GM06990 (cell line): Measurements from ENCODE around the gene FAM83E.
"Not testable (repeated sequence)": the region's sequence is repeated elsewhere in the genome, so short reads cannot be mapped to it uniquely, and the experiment has no call there.

Experiments used
- DNase-seq: peaks from one replicate; pipeline ENCODE4 v3.0.0-alpha.2; 2011; ENCODE audit not compliant: insufficient read length; ENCODE audit errors: extremely low read depth
- H3K27me3 ChIP-seq: replicated peaks from 2 replicates; pipeline ENCODE4 v1.6.0; 2011; ENCODE audit warnings: low read length; ENCODE audit not compliant: control insufficient read depth, insufficient read depth
- H3K36me3 ChIP-seq: 2 replicates; pipeline ENCODE4 v1.5.1; 2011; ENCODE audit warnings: low read length; ENCODE audit not compliant: control insufficient read depth, insufficient read depth
- H3K4me3 ChIP-seq: replicated peaks from 2 replicates; pipeline ENCODE4 v1.5.1; 2011; ENCODE audit warnings: low read depth, mild to moderate bottlenecking, control low read depth, low read length
- TF ChIP-seq, protein P1 (sequence below): IDR thresholded peaks from 2 replicates; pipeline ENCODE4 v1.5.1; 2011; ENCODE audit warnings: low read length, control low read depth, mild to moderate bottlenecking, inconsistent platforms; ENCODE audit not compliant: insufficient read depth, poor library complexity, severe bottlenecking

FAM83E gene

DNA sequence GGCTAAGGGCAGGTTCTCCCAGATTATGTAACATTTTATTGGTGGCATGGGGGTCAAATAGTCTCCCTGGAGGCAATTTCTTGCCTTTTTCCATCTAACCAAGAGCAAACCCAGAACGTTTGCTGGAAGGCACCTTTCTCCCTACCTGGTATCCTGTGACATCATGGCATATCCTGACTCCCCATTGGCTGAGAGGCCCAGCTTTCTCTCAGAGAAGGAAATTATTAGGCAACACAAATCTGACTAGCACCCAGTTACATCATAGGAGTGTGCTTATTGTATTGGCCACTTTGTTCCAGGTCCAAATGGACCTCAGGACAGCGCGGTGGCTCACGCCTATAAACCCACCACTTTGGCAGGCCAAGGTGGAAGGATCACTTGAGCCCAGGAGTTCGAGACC lies 44.9 kb upstream of the FAM83E start:
- no peaks in the 10 kb centered on the region for H3K27me3 ChIP-seq
- TF ChIP-seq, protein P1, sequence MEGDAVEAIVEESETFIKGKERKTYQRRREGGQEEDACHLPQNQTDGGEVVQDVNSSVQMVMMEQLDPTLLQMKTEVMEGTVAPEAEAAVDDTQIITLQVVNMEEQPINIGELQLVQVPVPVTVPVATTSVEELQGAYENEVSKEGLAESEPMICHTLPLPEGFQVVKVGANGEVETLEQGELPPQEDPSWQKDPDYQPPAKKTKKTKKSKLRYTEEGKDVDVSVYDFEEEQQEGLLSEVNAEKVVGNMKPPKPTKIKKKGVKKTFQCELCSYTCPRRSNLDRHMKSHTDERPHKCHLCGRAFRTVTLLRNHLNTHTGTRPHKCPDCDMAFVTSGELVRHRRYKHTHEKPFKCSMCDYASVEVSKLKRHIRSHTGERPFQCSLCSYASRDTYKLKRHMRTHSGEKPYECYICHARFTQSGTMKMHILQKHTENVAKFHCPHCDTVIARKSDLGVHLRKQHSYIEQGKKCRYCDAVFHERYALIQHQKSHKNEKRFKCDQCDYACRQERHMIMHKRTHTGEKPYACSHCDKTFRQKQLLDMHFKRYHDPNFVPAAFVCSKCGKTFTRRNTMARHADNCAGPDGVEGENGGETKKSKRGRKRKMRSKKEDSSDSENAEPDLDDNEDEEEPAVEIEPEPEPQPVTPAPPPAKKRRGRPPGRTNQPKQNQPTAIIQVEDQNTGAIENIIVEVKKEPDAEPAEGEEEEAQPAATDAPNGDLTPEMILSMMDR = no peak
- no peak overlapping the region for H3K4me3 ChIP-seq
- no peaks in the 10 kb centered on the region for H3K36me3 ChIP-seq
- no peak for DNase-seq

DNA sequence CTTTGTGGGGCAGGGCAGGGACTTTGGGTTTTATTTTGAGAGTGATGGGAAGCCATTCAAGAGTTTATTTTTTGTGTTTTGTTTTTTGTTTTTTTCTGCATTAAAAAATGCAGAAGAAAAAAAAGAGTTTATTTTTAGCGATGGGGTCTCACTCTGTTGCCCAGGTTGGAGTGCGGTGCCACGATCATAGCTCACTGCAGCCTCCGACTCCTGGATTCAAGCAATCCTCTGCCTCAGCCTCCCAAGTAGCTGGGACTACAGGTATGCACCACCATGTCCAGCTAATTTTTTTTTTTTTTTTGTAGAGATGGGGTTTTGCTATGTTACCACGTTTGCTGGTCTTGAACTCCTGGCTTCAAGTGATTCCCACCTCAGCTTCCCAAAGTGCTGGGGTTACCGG lies 43.6 kb upstream of the FAM83E start:
- DNase-seq = no peak
- TF ChIP-seq, protein P1 = no peak
- H3K36me3 ChIP-seq = no peaks in the 10 kb centered on the region
- H3K27me3 ChIP-seq = no peaks in the 10 kb centered on the region
- H3K4me3 ChIP-seq = no peak overlapping the region

DNA sequence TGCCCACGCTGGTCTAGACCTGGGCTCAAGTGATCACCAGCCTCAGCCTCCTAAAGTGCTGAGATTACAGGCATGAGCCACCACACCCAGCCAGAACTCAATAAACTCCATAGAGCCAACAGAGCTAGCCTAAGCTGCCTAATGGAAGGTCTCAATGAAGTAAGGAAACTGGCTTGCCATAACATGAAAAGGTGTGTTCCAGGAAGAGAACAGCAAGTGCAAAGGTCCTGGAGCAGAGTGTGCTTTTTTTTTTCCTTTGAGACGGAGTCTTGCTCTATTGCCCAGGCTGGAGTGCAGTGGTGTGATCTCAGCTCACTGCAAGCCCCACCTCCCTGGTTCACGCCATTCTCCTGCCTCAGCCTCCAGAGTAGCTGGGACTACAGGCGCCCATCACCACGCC lies 43.0 kb upstream of the FAM83E start:
- not testable (repeated sequence) for H3K4me3 ChIP-seq, H3K27me3 ChIP-seq, H3K36me3 ChIP-seq, DNase-seq

DNA sequence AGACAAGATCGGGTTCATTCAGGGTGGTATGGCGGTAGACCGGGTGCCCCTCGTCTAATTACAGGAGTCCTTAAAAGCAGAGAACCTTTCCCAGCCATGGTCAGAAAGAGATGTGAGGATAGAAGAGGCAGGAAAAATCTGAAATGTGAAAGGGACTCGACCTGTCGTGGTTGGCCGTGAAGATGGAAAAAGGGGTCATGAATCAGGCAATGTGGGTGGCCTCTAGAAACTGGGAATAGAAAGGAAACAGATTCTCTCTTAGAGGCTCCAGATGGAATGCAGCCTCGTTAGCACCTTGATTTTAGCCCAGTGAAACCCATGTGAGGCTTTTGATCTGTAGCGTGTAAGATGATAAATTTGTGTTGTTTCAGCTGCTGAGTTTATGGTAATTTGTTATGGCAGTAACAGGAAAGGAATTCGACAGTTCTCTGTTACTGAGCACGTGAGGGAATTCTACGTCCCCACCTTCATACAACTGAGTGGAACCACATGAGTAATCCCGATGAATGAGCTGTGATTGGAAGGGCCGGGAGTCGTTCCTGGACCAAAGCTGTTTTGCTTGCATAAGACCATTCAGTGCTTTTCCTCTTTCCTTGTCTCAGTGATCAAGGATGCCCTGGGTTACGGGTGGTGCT lies 42.1 kb upstream of the FAM83E start:
- TF ChIP-seq, protein P1 = no peak
- DNase-seq = no peak
- Histone ChIP-seq H3K36me3 (no peaks in the 10 kb centered on the region), H3K27me3 (no peaks in the 10 kb centered on the region), H3K4me3 (no peak overlapping the region)

DNA sequence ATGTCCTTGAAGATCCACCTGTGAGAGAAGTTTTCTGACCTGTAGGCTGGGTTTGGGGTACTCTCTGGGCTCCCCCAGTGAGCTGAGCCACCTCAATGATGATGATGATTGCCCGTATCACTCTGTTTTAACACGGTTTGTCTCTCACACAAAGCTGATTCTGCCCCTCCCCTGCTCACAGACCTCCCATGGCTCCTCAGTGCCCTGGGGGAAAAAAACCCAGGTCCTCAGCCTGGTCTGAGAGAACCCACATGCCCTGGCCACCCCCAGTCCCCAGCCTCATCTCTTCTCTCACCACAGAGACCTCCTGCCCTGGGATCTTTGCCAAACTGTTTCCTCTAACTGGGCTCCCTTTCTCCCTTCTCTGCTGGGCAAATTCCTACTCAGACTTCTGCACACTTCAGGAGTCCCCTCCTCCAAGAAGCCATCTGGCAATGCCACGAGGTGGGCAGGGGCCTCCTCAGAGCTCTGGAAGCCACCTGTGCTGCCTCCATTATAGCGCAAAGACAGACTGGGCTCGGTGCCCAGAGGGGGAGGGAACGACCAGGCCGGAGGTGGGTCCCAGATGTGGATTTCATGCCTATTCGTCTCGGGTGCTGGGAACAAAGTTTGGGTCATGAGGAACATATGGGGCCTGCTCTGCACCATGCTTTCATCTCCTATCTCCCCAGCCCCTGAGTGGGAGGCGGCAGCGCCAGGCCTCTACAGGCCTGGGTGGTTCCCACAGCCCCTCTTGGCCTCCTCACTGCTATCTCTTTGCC lies 39.6 kb upstream of the FAM83E start:
- no peaks in the 10 kb centered on the region for H3K27me3 ChIP-seq
- TF ChIP-seq, protein P1 = no peak
- no peak for DNase-seq
- no peak overlapping the region for H3K4me3 ChIP-seq
- no peaks in the 10 kb centered on the region for H3K36me3 ChIP-seq

DNA sequence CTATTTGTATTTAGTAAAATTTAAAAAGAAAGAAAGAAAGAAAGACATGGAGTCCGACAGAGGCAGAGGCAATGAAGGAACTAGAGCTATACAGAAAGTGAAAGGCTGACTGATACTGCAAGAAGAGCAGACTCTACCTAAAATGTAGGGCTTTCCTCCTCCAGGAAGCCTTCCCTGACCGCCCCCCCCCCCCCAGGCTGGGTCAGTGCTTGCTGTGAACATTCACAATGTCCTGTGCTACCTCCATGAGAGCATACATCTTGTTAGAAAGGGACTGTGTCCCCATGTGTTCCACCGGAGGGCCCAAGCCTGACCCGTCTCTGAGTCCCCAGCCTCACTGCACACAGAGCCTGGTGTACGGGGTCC lies 36.8 kb upstream of the FAM83E start:
- TF ChIP-seq, protein P1 = no peak
- DNase-seq = no peak
- Histone ChIP-seq H3K27me3 (no peaks in the 10 kb centered on the region), H3K4me3 (no peak overlapping the region), H3K36me3 (no peaks in the 10 kb centered on the region)
